ENCODE measurements around the gene ACSF2.
"Not testable (repeated sequence)": the region's sequence is repeated elsewhere in the genome, so short reads cannot be mapped to it uniquely, and the experiment has no call there.

Gene ACSF2

GRCh38 chr17:50425682-50426471 is at the start of gene ACSF2:
Gene ACSF2 (plus strand): TSS chr17:50426218. CDS start chr17:50426262, 44 bp downstream.
- peak; percentile 49 for DNase-seq (ENCODE audit: low read depth)

GRCh38 chr17:50379351-50380132 is 46.5 kb upstream of the ACSF2 start:
- no peak for DNase-seq (ENCODE audit: low read depth)

GRCh38 chr17:50380369-50381259 is 45.4 kb upstream of the ACSF2 start:
- no peak for DNase-seq (ENCODE audit: low read depth)

GRCh38 chr17:50381260-50381815 is 44.7 kb upstream of the ACSF2 start:
- DNase-seq (ENCODE audit: low read depth): no peak

- no peak for DNase-seq (ENCODE audit: low read depth)
Measured at GRCh38 chr17:50381920-50382319, 44.1 kb upstream of the ACSF2 start.

GRCh38 chr17:50382931-50383330 is 43.1 kb upstream of the ACSF2 start:
- no peak for DNase-seq (ENCODE audit: low read depth)

- DNase-seq (ENCODE audit: low read depth): no peak
Measured at GRCh38 chr17:50386510-50386909, 39.5 kb upstream of the ACSF2 start.

GRCh38 chr17:50388728-50389127 is 37.3 kb upstream of the ACSF2 start:
- no peak for DNase-seq (ENCODE audit: low read depth)

- DNase-seq (ENCODE audit: low read depth): no peak
Measured at GRCh38 chr17:50389534-50389933, 36.5 kb upstream of the ACSF2 start.

- no peak for DNase-seq (ENCODE audit: low read depth)
Measured at GRCh38 chr17:50392621-50393020, 33.4 kb upstream of the ACSF2 start.

GRCh38 chr17:50393700-50394099 is 32.3 kb upstream of the ACSF2 start:
- DNase-seq (ENCODE audit: low read depth): no peak

- DNase-seq (ENCODE audit: low read depth): no peak
Measured at GRCh38 chr17:50394711-50395110, 31.3 kb upstream of the ACSF2 start.

GRCh38 chr17:50396261-50397110 is 29.5 kb upstream of the ACSF2 start:
- no peak for DNase-seq (ENCODE audit: low read depth)

GRCh38 chr17:50397111-50397918 is 28.7 kb upstream of the ACSF2 start, which contains the start of gene LRRC59:
Gene LRRC59 (minus strand): TSS chr17:50397523. CDS start chr17:50397317, 206 bp downstream.
- peak; percentile 89 for DNase-seq (ENCODE audit: low read depth)

GRCh38 chr17:50397919-50398285 is 28.1 kb upstream of the ACSF2 start:
- no peak for DNase-seq (ENCODE audit: low read depth)

GRCh38 chr17:50398672-50399071 is 27.3 kb upstream of the ACSF2 start:
- DNase-seq (ENCODE audit: low read depth): not testable (repeated sequence)

- not testable (repeated sequence) for DNase-seq (ENCODE audit: low read depth)
Measured at GRCh38 chr17:50399591-50399990, 26.4 kb upstream of the ACSF2 start.

- DNase-seq (ENCODE audit: low read depth): not testable (repeated sequence)
Measured at GRCh38 chr17:50405351-50405750, 20.7 kb upstream of the ACSF2 start.

GRCh38 chr17:50406578-50406977 is 19.4 kb upstream of the ACSF2 start:
- DNase-seq (ENCODE audit: low read depth): no peak

- DNase-seq (ENCODE audit: low read depth): no peak
Measured at GRCh38 chr17:50407921-50408320, 18.1 kb upstream of the ACSF2 start.

All from stimulated activated CD8-positive, alpha-beta memory T cell treated with anti-CD3 and anti-CD28 coated beads, Interleukin-15, amount 100 ng/mL, for 1 hour (primary cell).